Kidney (tissue), 14 donors: Measurements from ENCODE around the gene SURF1. TPM values are rescaled to one million over a fixed set of nuclear protein-coding genes. Genes with fewer than 3 reads are reported as not detected.
"Not testable (repeated sequence)": the region's sequence is repeated elsewhere in the genome, so short reads cannot be mapped to it uniquely, and the experiment has no call there.

Experiments used
- DNase-seq, 5 donors: peaks; one replicate each; pipeline ENCODE4 v3.0.0-alpha.2; 2013 to 2020
- FAIRE-seq: peaks from 2 replicates; lab custom pipeline; 2012; peaks lifted over from hg19 to GRCh38; lab: Jason Lieb, UNC
- H3K27ac ChIP-seq, 2 donors: one replicate each; pipeline ENCODE4 v1.7.0; 2013; ENCODE audit warnings: low read depth in 2 of 2, low read length in 2 of 2, inconsistent platforms in 1 of 2
- H3K27me3 ChIP-seq: one replicate; pipeline ENCODE4 v1.7.1; 2013; ENCODE audit warnings: low read length, inconsistent platforms; ENCODE audit not compliant: control insufficient read depth, insufficient read depth
- H3K36me3 ChIP-seq, 3 donors: one replicate each; pipeline versions ENCODE4 v1.7.0 to v1.7.1; 2013; ENCODE audit warnings: low read length in 3 of 3, control low read depth in 1 of 3, inconsistent platforms in 1 of 3; ENCODE audit not compliant: insufficient read depth in 3 of 3, control insufficient read depth in 2 of 3
- H3K4me1 ChIP-seq, 3 donors: one replicate each; pipeline versions ENCODE4 v1.7.0 to v1.7.1; 2013; ENCODE audit warnings: low read length in 3 of 3, inconsistent platforms in 1 of 3, low read depth in 1 of 3; ENCODE audit not compliant: control insufficient read depth in 2 of 3, insufficient read depth in 2 of 3
- H3K4me3 ChIP-seq, 3 donors: one replicate each; pipeline versions ENCODE4 v1.7.0 to v1.8.1; 2013; ENCODE audit warnings: low read length in 3 of 3, control low read depth in 1 of 3, inconsistent platforms in 1 of 3
- H3K9ac ChIP-seq, 3 donors: one replicate each; pipeline versions ENCODE4 v1.7.0 to v1.7.1; 2013; ENCODE audit warnings: low read length in 3 of 3, control low read depth in 1 of 3, inconsistent platforms in 1 of 3
- H3K9me3 ChIP-seq, 3 donors: one replicate each; pipeline versions ENCODE4 v1.7.0 to v1.7.1; 2013; ENCODE audit warnings: low read length in 3 of 3, control low read depth in 1 of 3, inconsistent platforms in 1 of 3; ENCODE audit not compliant: control insufficient read depth in 2 of 3, insufficient read depth in 1 of 3
- CTCF ChIP-seq: IDR thresholded peaks from 3 replicates; pipeline ENCODE4 v1.5.1; 2012; ENCODE audit warnings: mild to moderate bottlenecking, moderate library complexity, borderline replicate concordance; ENCODE audit not compliant: insufficient read depth; ENCODE audit errors: extremely low read depth
- intact Hi-C: fragments of 100-400 bp; cut with DNase I; formaldehyde crosslinking; loops from one replicate; pipeline ENCODE4 v1.11.1; 2022
- polyA plus RNA-seq: library from polyadenylated mRNA; stranded (reverse); fragments of 350-450 nt; fragmentation: Illumina TruSeq; extraction: RNeasy Lipid Tissue Mini Kit (QIAGEN cat#74804); gene quantifications from one replicate; pipeline ENCODE4 v1.2.3, GENCODE V29; 2014; ENCODE audit warnings: low read depth, low replicate concordance; ENCODE audit not compliant: insufficient read depth
- total RNA-seq: library from RNA; stranded (reverse); fragmentation: NEBNext Ultra II Directional; extraction: Animal tissue kit (Norgen Biotek cat#: 25700); gene quantifications from one replicate; pipeline ENCODE4 v1.2.1, GENCODE V29; 2021
- donor health status: control.
- donor health status: control.
- donor health status: control.
- donor health status: control.
- donor health status: control.
- donor health status: DM: yes; HTN: yes; CAD: no.
- donor health status: Normal renal cell carcinoma (clear cell type).

Gene SURF1
- total and polyA plus RNA-seq, 2 donors from 2014 or later: 45.0 to 165 TPM

GRCh38 chr9:133327834-133328484 lies 28.3 kb downstream of the SURF1 start:
- Histone ChIP-seq H3K4me3 (no peak overlapping the region), H3K36me3 (peaks cover 0 to 10% (median 9%) of the 10 kb centered on the region in 3 donors), H3K27ac (no peak overlapping the region), H3K27me3 (no peaks in the 10 kb centered on the region), H3K9ac (no peak overlapping the region), H3K9me3 (no peaks in the 10 kb centered on the region), H3K4me1 (peaks cover 0 to 3% (median 0%) of the 10 kb centered on the region in 3 donors)
- no peak for TF ChIP-seq CTCF
- FAIRE-seq (no peak), DNase-seq (peak in 2 of 5 donors; percentile 34 to 41)
- intact Hi-C loops: no loop called here

- DNase-seq, H3K9ac ChIP-seq, H3K4me3 ChIP-seq, H3K27ac ChIP-seq, FAIRE-seq, H3K9me3 ChIP-seq, H3K27me3 ChIP-seq, H3K4me1 ChIP-seq, H3K36me3 ChIP-seq, intact Hi-C loops: not testable (repeated sequence)
Observed at GRCh38 chr9:133327021-133327420, 29.3 kb downstream of the SURF1 start.

- DNase-seq (peak in 1 of 5 donors; percentile 43), FAIRE-seq (no peak)
- Histone ChIP-seq H3K27me3 (no peaks in the 10 kb centered on the region), H3K27ac (no peak overlapping the region), H3K4me1 (peaks cover 0 to 3% (median 0%) of the 10 kb centered on the region in 3 donors), H3K4me3 (no peak overlapping the region), H3K9ac (no peak overlapping the region), H3K9me3 (no peaks in the 10 kb centered on the region), H3K36me3 (no peaks in the 10 kb centered on the region)
- no peak for TF ChIP-seq CTCF
- intact Hi-C loops: no loop called here
Observed at GRCh38 chr9:133323991-133324703, 32.1 kb downstream of the SURF1 start.

GRCh38 chr9:133323211-133323610 lies 33.1 kb downstream of the SURF1 start:
- no peaks in the 10 kb centered on the region for H3K9me3 ChIP-seq
- no peak for FAIRE-seq
- no peak overlapping the region for H3K4me3 ChIP-seq
- no peak overlapping the region for H3K27ac ChIP-seq
- no peaks in the 10 kb centered on the region for H3K4me1 ChIP-seq
- H3K9ac ChIP-seq: no peak overlapping the region
- no peak for TF ChIP-seq CTCF
- no peaks in the 10 kb centered on the region for H3K27me3 ChIP-seq
- intact Hi-C loops: no loop called here
- no peaks in the 10 kb centered on the region for H3K36me3 ChIP-seq
- DNase-seq: peak in 1 of 5 donors; percentile 41
